CD4-positive, alpha-beta T cell (primary cell): Measurements from ENCODE around the gene BRD7. TPM values are rescaled to one million over a fixed set of nuclear protein-coding genes. Genes with fewer than 3 reads are reported as not detected.

Source experiments
- ATAC-seq: fragments of 200-7000 bp; cut with Tn5 transposase; one replicate; pipeline ENCODE4 v1.10.0; 2022; ENCODE audit warnings: mild to moderate bottlenecking; ENCODE audit not compliant: poor library complexity
- CTCF ChIA-PET: fragments of 350-600 bp; sonication (Branson Sonifier 250); formaldehyde crosslinking; loops from one replicate; lab custom pipeline; 2021; ENCODE audit warnings: antibody characterized with exemption, inconsistent platforms; lab: Charles Lee
- POLR2A ChIA-PET: fragments of 350-600 bp; sonication (Branson Sonifier 250); formaldehyde crosslinking; loops from one replicate; lab custom pipeline; 2021; ENCODE audit warnings: antibody characterized with exemption, inconsistent platforms; lab: Charles Lee
- DNase-seq, 14 experiments: peaks; one replicate each; pipeline ENCODE4 v3.0.0-alpha.2; 2013 to 2020; ENCODE audit warnings: mixed read lengths in 2 of 14
- H3K27ac ChIP-seq, 2 donors: one replicate each; pipeline versions ENCODE4 v1.5.1 to v1.7.0; 2013; ENCODE audit warnings: low read length in 2 of 2, low read depth in 1 of 2, mild to moderate bottlenecking in 1 of 2
- H3K27me3 ChIP-seq, 2 experiments: 1 replicate in 1 of 2; 2 replicates in 1 of 2; pipeline versions ENCODE4 v1.6.1 to v1.7.0; 2013; ENCODE audit warnings: low read length in 2 of 2, control low read depth in 1 of 2, mild to moderate bottlenecking in 1 of 2, moderate library complexity in 1 of 2; ENCODE audit not compliant: insufficient read depth in 2 of 2, control insufficient read depth in 1 of 2
- H3K36me3 ChIP-seq: one replicate; pipeline ENCODE4 v1.6.1; 2013; ENCODE audit warnings: low read length, control low read depth; ENCODE audit not compliant: insufficient read depth
- H3K4me1 ChIP-seq: one replicate; pipeline ENCODE4 v1.6.1; 2013; ENCODE audit warnings: low read length, control low read depth; ENCODE audit not compliant: insufficient read depth
- H3K4me3 ChIP-seq: one replicate; pipeline ENCODE4 v1.5.1; 2013; ENCODE audit warnings: mild to moderate bottlenecking, low read length, moderate library complexity
- H3K9me3 ChIP-seq, 2 experiments: 1 replicate in 1 of 2; 2 replicates in 1 of 2; pipeline versions ENCODE4 v1.6.1 to v1.7.0; 2013; ENCODE audit warnings: low read length in 2 of 2, mild to moderate bottlenecking in 2 of 2, control low read depth in 1 of 2, moderate library complexity in 1 of 2; ENCODE audit not compliant: control insufficient read depth in 1 of 2, insufficient read depth in 1 of 2
- H3K27ac Mint-ChIP-seq: one replicate; pipeline ENCODE4 v1.8.0; 2020; ENCODE audit warnings: mixed read lengths
- H3K27me3 Mint-ChIP-seq: one replicate; pipeline ENCODE4 v1.8.0; 2021; ENCODE audit warnings: mixed read lengths
- H3K36me3 Mint-ChIP-seq: one replicate; pipeline ENCODE4 v1.8.0; 2021; ENCODE audit warnings: low read depth, mixed read lengths
- H3K4me1 Mint-ChIP-seq: one replicate; pipeline ENCODE4 v1.8.0; 2021; ENCODE audit warnings: low read depth, mixed read lengths
- H3K4me3 Mint-ChIP-seq: one replicate; pipeline ENCODE4 v1.8.0; 2020; ENCODE audit warnings: mild to moderate bottlenecking, mixed read lengths
- H3K9me3 Mint-ChIP-seq: one replicate; pipeline ENCODE4 v1.8.0; 2020; ENCODE audit warnings: mixed read lengths
- intact Hi-C, 2 experiments: fragments of 100-400 bp; cut with DNase I in 1 of 2; cut with micrococcal nuclease in 1 of 2; formaldehyde crosslinking; loops; one replicate each; pipeline versions ENCODE4 v1.15.1 to v1.9.0; 2023 to 2025; cut with DNase I, micrococcal nuclease
- total RNA-seq, 174 experiments: library from RNA in 2 of 174; stranded (reverse) in 2 of 174; gene quantifications; one replicate each; pipeline ENCODE4 v1.2.3 and lab custom pipeline; 2021 to 2026
- TF ChIP-seq, protein P1 (sequence below): fragments of 200-600 bp; IDR thresholded peaks from one replicate; pipeline ENCODE4 v1.8.0; 2022; ENCODE audit warnings: antibody characterized with exemption, mild to moderate bottlenecking

Gene BRD7
- total RNA-seq, 2 experiments from 2014 or later = 95.4 to 103 TPM

DNA sequence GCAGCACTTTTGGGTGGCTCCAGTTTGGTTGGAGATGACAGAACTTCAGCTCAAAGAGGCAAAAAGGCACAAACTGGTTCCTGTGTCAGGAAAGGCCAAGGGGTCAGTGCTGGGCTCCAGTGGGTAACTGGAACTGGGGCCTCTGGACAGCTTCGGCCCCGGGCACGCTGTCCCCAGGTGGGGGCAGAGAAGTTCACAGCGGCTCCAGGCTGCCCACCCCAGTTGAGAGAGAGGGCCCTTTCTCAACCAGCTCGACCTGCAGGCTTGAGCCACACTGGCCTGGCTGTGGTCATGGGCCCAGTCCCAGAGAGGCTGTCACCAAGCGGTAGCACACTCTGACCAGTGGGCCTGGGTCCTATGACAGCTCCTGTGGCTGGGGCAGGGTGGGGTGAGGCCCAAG lies 77.9 kb downstream of the BRD7 start:
- Mint-ChIP-seq H3K27ac (no peak overlapping the region), H3K4me3 (no peak overlapping the region), H3K36me3 (peaks cover 78% of the 10 kb centered on the region), H3K27me3 (no peaks in the 10 kb centered on the region), H3K4me1 (peaks cover 11% of the 10 kb centered on the region), H3K9me3 (no peaks in the 10 kb centered on the region)
- POLR2A ChIA-PET = no interaction called here
- peaks cover 89% of the 10 kb centered on the region for H3K36me3 ChIP-seq
- ATAC-seq (no peak), DNase-seq (no peak)
- H3K4me3 ChIP-seq = no peak overlapping the region
- H3K27me3 ChIP-seq = no peaks in the 10 kb centered on the region
- CTCF ChIA-PET = no interaction called here
- H3K9me3 ChIP-seq = peaks cover 0 to 8% of the 10 kb centered on the region in 2 experiments
- intact Hi-C loops = no loop called here
- peaks cover 22% of the 10 kb centered on the region for H3K4me1 ChIP-seq
- H3K27ac ChIP-seq = no peak overlapping the region
- TF ChIP-seq, protein P1, sequence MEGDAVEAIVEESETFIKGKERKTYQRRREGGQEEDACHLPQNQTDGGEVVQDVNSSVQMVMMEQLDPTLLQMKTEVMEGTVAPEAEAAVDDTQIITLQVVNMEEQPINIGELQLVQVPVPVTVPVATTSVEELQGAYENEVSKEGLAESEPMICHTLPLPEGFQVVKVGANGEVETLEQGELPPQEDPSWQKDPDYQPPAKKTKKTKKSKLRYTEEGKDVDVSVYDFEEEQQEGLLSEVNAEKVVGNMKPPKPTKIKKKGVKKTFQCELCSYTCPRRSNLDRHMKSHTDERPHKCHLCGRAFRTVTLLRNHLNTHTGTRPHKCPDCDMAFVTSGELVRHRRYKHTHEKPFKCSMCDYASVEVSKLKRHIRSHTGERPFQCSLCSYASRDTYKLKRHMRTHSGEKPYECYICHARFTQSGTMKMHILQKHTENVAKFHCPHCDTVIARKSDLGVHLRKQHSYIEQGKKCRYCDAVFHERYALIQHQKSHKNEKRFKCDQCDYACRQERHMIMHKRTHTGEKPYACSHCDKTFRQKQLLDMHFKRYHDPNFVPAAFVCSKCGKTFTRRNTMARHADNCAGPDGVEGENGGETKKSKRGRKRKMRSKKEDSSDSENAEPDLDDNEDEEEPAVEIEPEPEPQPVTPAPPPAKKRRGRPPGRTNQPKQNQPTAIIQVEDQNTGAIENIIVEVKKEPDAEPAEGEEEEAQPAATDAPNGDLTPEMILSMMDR = no peak

DNA sequence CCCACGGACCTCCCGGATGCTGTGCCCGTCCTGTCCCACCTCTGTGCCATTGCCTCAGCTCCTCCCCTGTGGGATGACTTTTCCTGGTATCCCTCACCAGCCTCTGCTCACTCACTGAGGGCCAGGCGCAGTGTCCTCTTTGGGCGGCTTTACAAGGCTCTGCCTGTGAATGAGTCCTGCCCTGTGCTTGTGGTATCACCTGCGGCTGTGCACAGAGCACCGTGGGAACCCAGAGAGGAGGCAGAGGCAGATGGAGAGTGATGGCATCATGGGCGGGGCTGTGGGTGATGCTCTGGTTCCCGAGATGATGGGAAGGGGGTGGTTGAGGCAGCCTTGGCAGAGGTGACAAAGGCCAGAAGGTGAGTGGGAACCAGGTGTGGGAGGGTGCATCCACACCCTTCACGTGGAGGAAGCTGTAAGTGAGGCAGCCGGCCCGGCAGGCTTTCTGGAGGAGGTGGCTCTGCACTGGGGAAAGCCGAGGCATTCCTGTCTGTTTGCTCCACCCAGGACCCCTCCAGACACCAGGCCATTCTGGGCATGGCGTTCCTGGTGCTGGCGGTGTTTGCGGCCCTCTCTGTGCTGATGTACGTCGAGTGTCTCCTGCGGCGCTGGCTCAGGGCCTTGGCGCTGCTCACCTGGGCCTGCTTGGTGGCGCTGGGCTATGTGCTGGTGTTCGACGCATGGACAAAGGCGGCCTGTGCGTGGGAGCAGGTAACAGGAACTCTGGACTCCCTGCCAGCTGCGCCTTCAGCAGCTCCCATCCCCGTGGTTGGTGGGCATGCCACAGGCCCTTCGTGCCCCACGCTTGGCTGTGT lies 78.6 kb downstream of the BRD7 start:
- H3K36me3 ChIP-seq = peaks cover 82% of the 10 kb centered on the region
- H3K4me1 Mint-ChIP-seq = peaks cover 14% of the 10 kb centered on the region
- peak overlapping the region in 1 of 2 donors; percentile 13 for H3K27ac ChIP-seq
- H3K4me3 Mint-ChIP-seq = no peak overlapping the region
- ChIA-PET POLR2A (no interaction called here), CTCF (no interaction called here)
- ATAC-seq (no peak), DNase-seq (no peak)
- no peaks in the 10 kb centered on the region for H3K27me3 ChIP-seq
- peak overlapping the region; percentile 36 for H3K27ac Mint-ChIP-seq
- H3K9me3 Mint-ChIP-seq = no peaks in the 10 kb centered on the region
- peaks cover 0 to 9% of the 10 kb centered on the region in 2 experiments for H3K9me3 ChIP-seq
- intact Hi-C loops = no loop called here
- TF ChIP-seq, protein P1 = no peak
- H3K4me1 ChIP-seq = peaks cover 29% of the 10 kb centered on the region
- no peak overlapping the region for H3K4me3 ChIP-seq
- no peaks in the 10 kb centered on the region for H3K27me3 Mint-ChIP-seq
- peaks cover 76% of the 10 kb centered on the region for H3K36me3 Mint-ChIP-seq

DNA sequence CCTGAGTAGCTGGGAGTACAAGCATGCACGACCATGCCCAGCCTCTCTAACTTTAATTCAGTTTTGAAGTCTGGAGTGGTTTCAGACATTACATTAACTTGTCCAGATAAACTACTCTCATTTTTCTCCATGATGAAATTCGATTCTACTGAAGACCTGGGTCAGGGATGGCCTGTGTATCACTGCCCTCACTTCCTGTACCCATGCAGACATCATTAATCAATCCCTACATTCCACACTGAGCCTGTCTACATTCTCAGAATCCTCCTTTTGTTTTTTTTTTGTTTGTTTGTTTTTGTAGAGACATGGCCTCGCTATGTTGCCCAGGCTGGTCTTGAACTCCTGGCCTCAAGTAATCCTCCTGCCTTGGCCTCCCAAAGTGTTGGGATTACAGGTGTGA lies 79.9 kb downstream of the BRD7 start:
- DNase-seq = no peak
- ChIA-PET POLR2A (interaction anchor here (0.6 to 4.0 kb wide), 2 partner anchors 9 to 14 kb away, joined by 4 to 25 read pairs; no protein-coding TSS in a partner anchor), CTCF (no interaction called here)
- peaks cover 0 to 9% of the 10 kb centered on the region in 2 experiments for H3K9me3 ChIP-seq
- peaks cover 76% of the 10 kb centered on the region for H3K36me3 Mint-ChIP-seq
- H3K4me1 ChIP-seq = peaks cover 41% of the 10 kb centered on the region
- H3K27ac ChIP-seq = no peak overlapping the region
- H3K36me3 ChIP-seq = peaks cover 74% of the 10 kb centered on the region
- H3K4me3 ChIP-seq = no peak overlapping the region
- H3K4me1 Mint-ChIP-seq = peaks cover 26% of the 10 kb centered on the region
- intact Hi-C loops = no loop called here
- TF ChIP-seq, protein P1 = no peak
- peak overlapping the region; percentile 66 for H3K27ac Mint-ChIP-seq
- H3K9me3 Mint-ChIP-seq = no peaks in the 10 kb centered on the region
- no peak for ATAC-seq
- H3K27me3 ChIP-seq = no peaks in the 10 kb centered on the region
- no peaks in the 10 kb centered on the region for H3K27me3 Mint-ChIP-seq
- H3K4me3 Mint-ChIP-seq = no peak overlapping the region
